ENCODE results near the gene HEXB.

- TF ChIP-seq TCF4 (CRISPR knock-in tag; IDR thresholded peaks at IDR 0.05; ENCODE audit: borderline replicate concordance): no peak
- no peak for TF ChIP-seq ZFP3 (CRISPR knock-in tag; IDR thresholded peaks at IDR 0.05)
- no peak for TF ChIP-seq ZNF70 (CRISPR knock-in tag; IDR thresholded peaks at IDR 0.05)
Measured at GRCh38 chr5:74641735-74642542, 43.1 kb upstream of the HEXB start.
